ENCODE data around the gene SPATA6. TPM values are rescaled to one million over a fixed set of nuclear protein-coding genes. Genes with fewer than 3 reads are reported as not detected.

The SPATA6 gene
- 1.4 to 2.2 TPM (median 1.7 TPM) in 5 replicates for total RNA-seq (2022; extraction: Qiagen RNA extraction; ENCODE audit: low read depth)

GRCh38 chr1:48471691-48472576, at the start of gene SPATA6:
Gene SPATA6 (minus strand): TSS chr1:48472204. CDS start chr1:48472008, 196 bp downstream.

Other genes starting within 250 kb of the SPATA6 start
- 0.21 TPM in 1 of 5 replicates, not detected in the others for gene SLC5A9, start 249.5 kb downstream of the SPATA6 start, total RNA-seq (2022; extraction: Qiagen RNA extraction; ENCODE audit: low read depth)

Data from A549 treated with GW870086 at 1 μM for 4 hours (cell line).